NT2/D1 (cell line): ENCODE data around the gene CAMK1G.

ENCODE experiments used
- DNase-seq: peaks from one replicate; pipeline ENCODE4 v3.0.0-alpha.2; 2011; ENCODE audit warnings: low read depth, low spot score
- H3K27me3 ChIP-seq: 2 replicates; pipeline ENCODE4 v1.6.0; 2011; ENCODE audit warnings: mild to moderate bottlenecking; ENCODE audit not compliant: insufficient read length, insufficient read depth
- H3K36me3 ChIP-seq: 2 replicates; pipeline ENCODE4 v1.6.1; 2011; ENCODE audit warnings: mild to moderate bottlenecking, low read length, mixed read lengths; ENCODE audit not compliant: insufficient read depth, insufficient read length
- H3K4me1 ChIP-seq: 2 replicates; pipeline ENCODE4 v1.5.1; 2011; ENCODE audit not compliant: insufficient read depth, insufficient read length
- H3K4me3 ChIP-seq: 2 replicates; pipeline ENCODE4 v1.5.1; 2011; ENCODE audit warnings: low read depth; ENCODE audit not compliant: insufficient read length
- H3K9ac ChIP-seq: 2 replicates; pipeline ENCODE4 v1.6.0; 2011; ENCODE audit warnings: low read depth; ENCODE audit not compliant: insufficient read length
- H3K9me3 ChIP-seq: 2 replicates; pipeline ENCODE4 v1.5.1; 2011; ENCODE audit warnings: mild to moderate bottlenecking, low read length; ENCODE audit not compliant: insufficient read depth
- SUZ12 ChIP-seq: IDR thresholded peaks from 2 replicates; pipeline ENCODE4 v1.6.1; 2011; ENCODE audit not compliant: insufficient read length, insufficient read depth; ENCODE audit errors: extremely low read depth
- YY1 ChIP-seq: IDR thresholded peaks from 2 replicates; pipeline ENCODE4 v1.6.1; 2011; ENCODE audit not compliant: insufficient read length, insufficient read depth
- ZNF274 ChIP-seq: IDR thresholded peaks from 2 replicates; pipeline ENCODE4 v1.6.1; 2011; ENCODE audit warnings: mild to moderate bottlenecking, low read depth, low read length

Gene CAMK1G

GRCh38 chr1:209645574-209646452, 62.3 kb downstream of the CAMK1G start:
- H3K27me3 ChIP-seq, result no peaks in the 10 kb centered on the region
- TF ChIP-seq ZNF274 (no peak), SUZ12 (no peak), YY1 (no peak)
- H3K4me3 ChIP-seq, result no peak overlapping the region
- H3K9ac ChIP-seq, result no peak overlapping the region
- H3K9me3 ChIP-seq, result no peaks in the 10 kb centered on the region
- DNase-seq, result no peak
- peaks cover 4% of the 10 kb centered on the region for H3K4me1 ChIP-seq
- H3K36me3 ChIP-seq, result no peaks in the 10 kb centered on the region

GRCh38 chr1:209646558-209646957, 63.0 kb downstream of the CAMK1G start:
- Histone ChIP-seq H3K4me1 (peaks cover 4% of the 10 kb centered on the region), H3K27me3 (no peaks in the 10 kb centered on the region), H3K36me3 (no peaks in the 10 kb centered on the region), H3K4me3 (no peak overlapping the region), H3K9me3 (no peaks in the 10 kb centered on the region), H3K9ac (no peak overlapping the region)
- TF ChIP-seq YY1, result no peak
- DNase-seq, result no peak

DNA sequence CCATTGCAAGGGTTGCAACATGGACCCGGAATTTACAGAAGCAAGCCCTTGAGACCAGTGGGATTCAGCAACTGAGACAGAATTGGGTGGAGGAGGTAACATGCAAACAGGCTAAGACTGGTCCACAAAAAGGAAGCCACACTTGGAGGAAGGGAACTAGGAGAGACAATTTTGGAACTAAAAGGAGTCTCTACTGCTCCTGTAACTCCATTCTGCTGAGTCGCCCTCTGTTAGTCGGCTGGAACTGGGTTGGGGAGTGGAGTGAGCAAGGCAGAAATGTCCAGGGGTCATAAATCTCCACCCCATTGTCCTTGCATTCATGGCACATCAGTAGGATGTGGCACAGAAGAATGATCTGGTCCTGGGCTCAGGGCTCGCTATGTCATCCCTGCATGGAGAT, 63.6 kb downstream of the CAMK1G start:
- no peak overlapping the region for H3K9ac ChIP-seq
- no peak for DNase-seq
- H3K27me3 ChIP-seq, result no peaks in the 10 kb centered on the region
- no peaks in the 10 kb centered on the region for H3K9me3 ChIP-seq
- peaks cover 8% of the 10 kb centered on the region for H3K4me1 ChIP-seq
- no peaks in the 10 kb centered on the region for H3K36me3 ChIP-seq
- TF ChIP-seq SUZ12 (no peak), YY1 (no peak), ZNF274 (no peak)
- H3K4me3 ChIP-seq, result no peak overlapping the region

GRCh38 chr1:209648346-209648745, 64.8 kb downstream of the CAMK1G start:
- Histone ChIP-seq H3K9me3 (no peaks in the 10 kb centered on the region), H3K36me3 (no peaks in the 10 kb centered on the region), H3K9ac (no peak overlapping the region), H3K27me3 (no peaks in the 10 kb centered on the region), H3K4me1 (peaks cover 14% of the 10 kb centered on the region), H3K4me3 (no peak overlapping the region)
- DNase-seq, result no peak
- TF ChIP-seq ZNF274 (no peak), SUZ12 (no peak), YY1 (no peak)

DNA sequence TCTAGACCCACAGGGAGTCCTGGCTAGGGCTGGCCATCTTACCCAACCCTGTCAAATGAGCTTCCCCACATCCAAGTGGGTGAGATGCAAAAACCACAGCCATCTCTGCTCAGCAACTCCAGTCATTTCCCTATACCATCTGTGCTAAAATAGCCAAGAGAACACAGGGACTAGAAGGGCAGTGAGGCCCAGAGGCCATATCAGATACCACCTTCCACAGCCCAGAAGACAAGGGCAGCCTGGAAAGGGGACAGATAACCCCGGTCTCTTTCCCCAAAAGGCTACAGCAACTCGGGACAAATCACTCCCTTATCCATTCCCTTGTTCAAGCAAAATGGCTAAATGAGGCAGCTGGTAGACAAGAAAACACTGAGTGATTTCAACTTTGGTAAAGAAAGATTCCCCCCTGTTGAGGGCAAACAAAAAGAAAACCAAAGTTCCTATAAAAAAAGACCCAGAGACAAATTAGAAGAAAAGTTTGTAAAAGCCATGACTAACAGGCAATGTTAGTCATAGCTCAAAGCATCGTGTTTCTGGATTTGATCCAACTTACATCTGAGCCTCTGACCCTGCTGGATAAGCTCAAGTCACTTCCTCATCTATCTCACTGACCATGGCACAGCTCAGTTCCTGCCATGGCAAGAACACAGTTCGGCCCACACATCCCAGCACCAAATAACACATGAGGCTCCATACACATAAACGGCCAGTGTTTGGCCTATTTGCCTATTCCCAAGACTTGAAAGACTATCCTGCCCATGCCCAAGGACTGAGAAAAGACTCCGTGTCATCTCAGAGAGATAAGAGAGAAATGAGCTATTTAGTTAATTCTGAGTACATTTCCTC, 65.6 kb downstream of the CAMK1G start:
- Histone ChIP-seq H3K4me3 (no peak overlapping the region), H3K36me3 (no peaks in the 10 kb centered on the region), H3K4me1 (peaks cover 16% of the 10 kb centered on the region), H3K27me3 (no peaks in the 10 kb centered on the region), H3K9ac (no peak overlapping the region), H3K9me3 (no peaks in the 10 kb centered on the region)
- no peak for TF ChIP-seq ZNF274
- TF ChIP-seq YY1, result no peak
- no peak for TF ChIP-seq SUZ12
- DNase-seq, result no peak

DNA sequence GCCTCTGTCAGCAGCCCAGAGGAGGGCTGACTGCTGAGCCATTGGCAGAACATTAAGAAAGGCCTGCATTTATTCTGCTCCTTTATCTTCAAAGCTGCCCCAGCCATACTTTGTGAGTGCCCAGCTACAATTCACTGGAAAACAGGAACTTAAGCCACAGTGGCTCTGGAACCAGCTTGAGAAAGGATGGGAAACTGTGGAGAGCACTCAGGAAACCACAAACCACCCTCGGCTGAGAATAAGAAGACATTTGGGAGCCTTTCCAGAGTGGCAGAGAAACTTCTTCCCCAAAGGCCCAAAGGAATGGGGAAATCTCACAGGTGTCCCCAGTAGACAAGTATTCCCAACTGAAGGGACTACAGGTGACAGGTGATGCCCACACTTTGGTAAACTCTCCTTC, 66.9 kb downstream of the CAMK1G start:
- DNase-seq, result no peak
- Histone ChIP-seq H3K36me3 (no peaks in the 10 kb centered on the region), H3K9me3 (no peaks in the 10 kb centered on the region), H3K4me1 (peaks cover 16% of the 10 kb centered on the region), H3K9ac (no peak overlapping the region), H3K27me3 (no peaks in the 10 kb centered on the region), H3K4me3 (no peak overlapping the region)
- TF ChIP-seq ZNF274 (no peak), SUZ12 (no peak), YY1 (no peak)

DNA sequence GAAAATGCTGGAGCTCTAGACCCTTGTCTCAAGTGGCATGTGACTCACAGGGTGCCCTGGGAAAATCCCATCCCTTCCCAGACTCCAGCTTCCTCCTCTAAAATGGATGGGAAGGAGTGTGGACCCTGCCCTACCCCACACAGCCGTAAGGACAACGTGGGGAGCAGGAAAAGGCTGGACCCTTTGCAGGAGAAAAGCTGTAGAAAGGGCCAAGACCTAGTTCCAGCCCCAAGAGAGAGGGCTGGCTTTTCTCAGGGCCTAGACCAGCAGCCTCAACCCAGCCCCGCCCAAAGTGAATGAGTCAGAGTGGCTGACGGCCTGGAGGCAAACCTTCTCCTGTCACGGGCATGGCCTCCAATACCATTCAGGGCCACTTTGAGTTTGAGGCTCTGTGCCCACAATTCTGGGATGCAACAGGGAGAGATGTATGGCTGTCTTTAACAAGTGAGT, 67.6 kb downstream of the CAMK1G start:
- Histone ChIP-seq H3K27me3 (no peaks in the 10 kb centered on the region), H3K9ac (no peak overlapping the region), H3K9me3 (no peaks in the 10 kb centered on the region), H3K4me1 (peaks cover 14% of the 10 kb centered on the region), H3K4me3 (no peak overlapping the region), H3K36me3 (no peaks in the 10 kb centered on the region)
- TF ChIP-seq YY1 (no peak), ZNF274 (no peak), SUZ12 (no peak)
- peak; percentile 44 for DNase-seq
